Measurements from ENCODE around the gene GALNT4. TPM values are rescaled to one million over a fixed set of nuclear protein-coding genes. Genes with fewer than 3 reads are reported as not detected.

The GALNT4 gene
- total RNA-seq, 1 experiment from 2014 or later, result 7.2 TPM

- CTCF ChIA-PET, result no interaction called here
- H3K4me1 ChIP-seq, result 0 out of 2 replicates have a peak, but pooled peaks cover 10% of the 10 kb centered on the region
- Mint-ChIP-seq H3K4me3 (ENCODE audit: unreplicated experiment) (no peak overlapping the region), H3K27me3 (ENCODE audit: insufficient read depth, unreplicated experiment) (no peaks in the 10 kb centered on the region), H3K9me3 (ENCODE audit: unreplicated experiment) (no peaks in the 10 kb centered on the region), H3K27ac (ENCODE audit: unreplicated experiment) (no peak overlapping the region), H3K4me1 (ENCODE audit: low read depth, unreplicated experiment) (no peaks in the 10 kb centered on the region), H3K36me3 (ENCODE audit: insufficient read depth, unreplicated experiment) (peaks cover 10% of the 10 kb centered on the region)
- H3K36me3 ChIP-seq (ENCODE audit: control insufficient read depth, insufficient read depth, low read length), result no peaks in the 10 kb centered on the region
- H3K27me3 ChIP-seq (replicated peaks; ENCODE audit: control insufficient read depth, insufficient read depth, low read length), result no peaks in the 10 kb centered on the region
- no peak for TF ChIP-seq CTCF (IDR thresholded peaks at IDR 0.05; ENCODE audit: insufficient read depth in 1 of 2, low read depth in 1 of 2, low read length in 1 of 2, severe bottlenecking in 1 of 2, unreplicated experiment in 1 of 2)
- intact Hi-C loops (cut with micrococcal nuclease; ENCODE audit: unreplicated experiment), result no loop called here
- POLR2A ChIA-PET, result no interaction called here
- BruUV-seq (replicated peaks), result no TSS peak
- H3K9me3 ChIP-seq, result no peaks in the 10 kb centered on the region
- no peak overlapping the region for H3K4me3 ChIP-seq (ENCODE audit: low read depth, low read length)
- no peak for DNase-seq
Observed at GRCh38 chr12:89517720-89518119, 6.9 kb downstream of the GALNT4 start.

- Histone ChIP-seq H3K27me3 (replicated peaks; ENCODE audit: control insufficient read depth, insufficient read depth, low read length) (no peaks in the 10 kb centered on the region), H3K4me1 (0 out of 2 replicates have a peak, but pooled peaks cover 4% of the 10 kb centered on the region), H3K4me3 (ENCODE audit: low read depth, low read length) (no peak overlapping the region), H3K36me3 (ENCODE audit: control insufficient read depth, insufficient read depth, low read length) (no peaks in the 10 kb centered on the region), H3K9me3 (no peaks in the 10 kb centered on the region)
- H3K4me1 Mint-ChIP-seq (ENCODE audit: low read depth, unreplicated experiment), result no peaks in the 10 kb centered on the region
- no peaks in the 10 kb centered on the region for H3K9me3 Mint-ChIP-seq (ENCODE audit: unreplicated experiment)
- H3K4me3 Mint-ChIP-seq (ENCODE audit: unreplicated experiment), result no peak overlapping the region
- peaks cover 5% of the 10 kb centered on the region for H3K36me3 Mint-ChIP-seq (ENCODE audit: insufficient read depth, unreplicated experiment)
- ChIA-PET POLR2A (no interaction called here), CTCF (no interaction called here)
- no peak for TF ChIP-seq CTCF (IDR thresholded peaks at IDR 0.05; ENCODE audit: insufficient read depth in 1 of 2, low read depth in 1 of 2, low read length in 1 of 2, severe bottlenecking in 1 of 2, unreplicated experiment in 1 of 2)
- intact Hi-C loops (cut with micrococcal nuclease; ENCODE audit: unreplicated experiment), result no loop called here
- H3K27ac Mint-ChIP-seq (ENCODE audit: unreplicated experiment), result no peak overlapping the region
- H3K27me3 Mint-ChIP-seq (ENCODE audit: insufficient read depth, unreplicated experiment), result no peaks in the 10 kb centered on the region
- BruUV-seq (replicated peaks), result no TSS peak
- DNase-seq, result no peak
Observed at GRCh38 chr12:89516633-89517032, 8.0 kb downstream of the GALNT4 start.

- Mint-ChIP-seq H3K9me3 (ENCODE audit: unreplicated experiment) (no peaks in the 10 kb centered on the region), H3K4me1 (ENCODE audit: low read depth, unreplicated experiment) (no peaks in the 10 kb centered on the region), H3K27ac (ENCODE audit: unreplicated experiment) (no peak overlapping the region), H3K27me3 (ENCODE audit: insufficient read depth, unreplicated experiment) (no peaks in the 10 kb centered on the region), H3K4me3 (ENCODE audit: unreplicated experiment) (no peak overlapping the region), H3K36me3 (ENCODE audit: insufficient read depth, unreplicated experiment) (no peaks in the 10 kb centered on the region)
- TF ChIP-seq CTCF (IDR thresholded peaks at IDR 0.05; ENCODE audit: insufficient read depth in 1 of 2, low read depth in 1 of 2, low read length in 1 of 2, severe bottlenecking in 1 of 2, unreplicated experiment in 1 of 2), result no peak
- BruUV-seq (replicated peaks), result no TSS peak
- POLR2A ChIA-PET, result no interaction called here
- no peaks in the 10 kb centered on the region for H3K36me3 ChIP-seq (ENCODE audit: control insufficient read depth, insufficient read depth, low read length)
- H3K9me3 ChIP-seq, result no peaks in the 10 kb centered on the region
- no peak overlapping the region for H3K4me3 ChIP-seq (ENCODE audit: low read depth, low read length)
- no peak for DNase-seq
- intact Hi-C loops (cut with micrococcal nuclease; ENCODE audit: unreplicated experiment), result no loop called here
- CTCF ChIA-PET, result no interaction called here
- no peaks in the 10 kb centered on the region for H3K27me3 ChIP-seq (replicated peaks; ENCODE audit: control insufficient read depth, insufficient read depth, low read length)
- no peaks in the 10 kb centered on the region for H3K4me1 ChIP-seq
Observed at GRCh38 chr12:89514751-89515150, 9.8 kb downstream of the GALNT4 start.
